Measurements from ENCODE around the gene SLC25A12.

SLC25A12 gene

GRCh38 chr2:171889333-171889732 lies 4.7 kb downstream of the SLC25A12 start:
- no peak overlapping the region for H3K4me3 ChIP-seq (ENCODE audit: low read depth, low read length)
- no peak for DNase-seq (ENCODE audit: low read depth)
- TF ChIP-seq CTCF (IDR thresholded peaks at IDR 0.05; ENCODE audit: control insufficient read depth, extremely low read depth, insufficient read depth) = no peak

- H3K4me3 ChIP-seq (ENCODE audit: low read depth, low read length) = no peak overlapping the region
- TF ChIP-seq CTCF (IDR thresholded peaks at IDR 0.05; ENCODE audit: control insufficient read depth, extremely low read depth, insufficient read depth) = no peak
Measured at GRCh38 chr2:171883275-171883893, 10.7 kb downstream of the SLC25A12 start.

GRCh38 chr2:171882089-171882769 lies 11.8 kb downstream of the SLC25A12 start:
- DNase-seq (ENCODE audit: low read depth) = no peak
- no peak for TF ChIP-seq CTCF (IDR thresholded peaks at IDR 0.05; ENCODE audit: control insufficient read depth, extremely low read depth, insufficient read depth)
- no peak overlapping the region for H3K4me3 ChIP-seq (ENCODE audit: low read depth, low read length)

More at GRCh38 chr2:171883275-171883893, 10.7 kb downstream of the SLC25A12 start:
- no peak for DNase-seq (ENCODE audit: low read depth)

GRCh38 chr2:171880774-171881173 lies 13.3 kb downstream of the SLC25A12 start:
- H3K4me3 ChIP-seq (ENCODE audit: low read depth, low read length) = no peak overlapping the region
- no peak for DNase-seq (ENCODE audit: low read depth)
- no peak for TF ChIP-seq CTCF (IDR thresholded peaks at IDR 0.05; ENCODE audit: control insufficient read depth, extremely low read depth, insufficient read depth)

GRCh38 chr2:171879865-171880264 lies 14.2 kb downstream of the SLC25A12 start:
- no peak for TF ChIP-seq CTCF (IDR thresholded peaks at IDR 0.05; ENCODE audit: control insufficient read depth, extremely low read depth, insufficient read depth)
- no peak for DNase-seq (ENCODE audit: low read depth)
- H3K4me3 ChIP-seq (ENCODE audit: low read depth, low read length) = no peak overlapping the region

GRCh38 chr2:171878481-171878993 lies 15.5 kb downstream of the SLC25A12 start:
- no peak for DNase-seq (ENCODE audit: low read depth)
- H3K4me3 ChIP-seq (ENCODE audit: low read depth, low read length) = no peak overlapping the region
- TF ChIP-seq CTCF (IDR thresholded peaks at IDR 0.05; ENCODE audit: control insufficient read depth, extremely low read depth, insufficient read depth) = no peak

Measured in LNCaP clone FGC (cell line).